Measurements from ENCODE around the gene SLC37A2.
A peak's percentile ranks its signal among the peaks of the same experiment; 100 is the strongest.

SLC37A2 gene

GRCh38 chr11:125112208-125112604 lies 49.1 kb downstream of the SLC37A2 start:
- no peak for DNase-seq

- DNase-seq: no peak
Observed at GRCh38 chr11:125114518-125114917, 51.4 kb downstream of the SLC37A2 start.

GRCh38 chr11:125117429-125117828 lies 54.3 kb downstream of the SLC37A2 start:
- no peak for DNase-seq

- no peak for DNase-seq
Observed at GRCh38 chr11:125123194-125123946, 60.3 kb downstream of the SLC37A2 start.

- peak; percentile 42 for DNase-seq
Observed at GRCh38 chr11:125123947-125124617, 61.0 kb downstream of the SLC37A2 start.

GRCh38 chr11:125124618-125124992 lies 61.5 kb downstream of the SLC37A2 start:
- no peak for DNase-seq

- peak; percentile 54 for DNase-seq
Observed at GRCh38 chr11:125128450-125128849, 65.3 kb downstream of the SLC37A2 start.

- no peak for DNase-seq
Observed at GRCh38 chr11:125129316-125129993, 66.3 kb downstream of the SLC37A2 start.

- DNase-seq: no peak
Observed at GRCh38 chr11:125132071-125132470, 69.0 kb downstream of the SLC37A2 start.

- DNase-seq: no peak
Observed at GRCh38 chr11:125132596-125132995, 69.5 kb downstream of the SLC37A2 start.

- DNase-seq: no peak
Observed at GRCh38 chr11:125136001-125136400, 72.9 kb downstream of the SLC37A2 start.

- no peak for DNase-seq
Observed at GRCh38 chr11:125138966-125139365, 75.9 kb downstream of the SLC37A2 start.

GRCh38 chr11:125139778-125140177 lies 76.7 kb downstream of the SLC37A2 start:
- no peak for DNase-seq
